Ovary (tissue), 3 donors: ENCODE results near the gene TAF1A.

Experiments
- EP300 ChIP-seq: sonication (generic); formaldehyde crosslinking; IDR thresholded peaks from one replicate; pipeline ENCODE4 v1.6.1; 2017; ENCODE audit warnings: antibody characterized with exemption
- POLR2A ChIP-seq: fragments of 450-650 bp; IDR thresholded peaks from one replicate; pipeline ENCODE4 v1.6.1; 2017; ENCODE audit warnings: antibody characterized with exemption, mild to moderate bottlenecking, moderate library complexity
- TF ChIP-seq, protein P1 (sequence below), 3 donors: fragments of 450-650 bp in 2 of 3; fragments of 200-600 bp in 1 of 3; IDR thresholded peaks; one replicate each; pipeline versions ENCODE4 v1.5.1 to v1.8.0; 2016 to 2022; ENCODE audit warnings: antibody characterized with exemption in 3 of 3, mild to moderate bottlenecking in 1 of 3
- donor health status: DM: no; HTN: no; CAD: no.

DNA sequence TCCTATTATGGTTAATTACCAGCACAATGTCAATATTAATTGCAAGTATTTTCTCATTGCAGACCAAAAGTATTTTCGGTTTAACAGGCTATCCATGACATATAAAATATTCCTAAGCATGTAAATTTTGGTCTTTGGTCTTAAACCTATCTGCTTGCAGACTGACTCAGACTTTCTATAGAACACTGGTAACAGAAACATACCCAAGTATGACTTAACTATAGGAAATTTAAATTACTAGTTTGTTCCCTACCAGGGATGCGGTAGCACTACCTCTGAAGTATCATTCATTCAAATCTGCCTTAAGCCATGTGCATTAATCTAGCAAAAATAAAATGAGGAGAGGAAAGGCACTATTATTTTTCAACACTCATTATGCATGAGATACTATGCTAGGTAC, 2.9 kb downstream of the TAF1A start:
- TF ChIP-seq, protein P1, sequence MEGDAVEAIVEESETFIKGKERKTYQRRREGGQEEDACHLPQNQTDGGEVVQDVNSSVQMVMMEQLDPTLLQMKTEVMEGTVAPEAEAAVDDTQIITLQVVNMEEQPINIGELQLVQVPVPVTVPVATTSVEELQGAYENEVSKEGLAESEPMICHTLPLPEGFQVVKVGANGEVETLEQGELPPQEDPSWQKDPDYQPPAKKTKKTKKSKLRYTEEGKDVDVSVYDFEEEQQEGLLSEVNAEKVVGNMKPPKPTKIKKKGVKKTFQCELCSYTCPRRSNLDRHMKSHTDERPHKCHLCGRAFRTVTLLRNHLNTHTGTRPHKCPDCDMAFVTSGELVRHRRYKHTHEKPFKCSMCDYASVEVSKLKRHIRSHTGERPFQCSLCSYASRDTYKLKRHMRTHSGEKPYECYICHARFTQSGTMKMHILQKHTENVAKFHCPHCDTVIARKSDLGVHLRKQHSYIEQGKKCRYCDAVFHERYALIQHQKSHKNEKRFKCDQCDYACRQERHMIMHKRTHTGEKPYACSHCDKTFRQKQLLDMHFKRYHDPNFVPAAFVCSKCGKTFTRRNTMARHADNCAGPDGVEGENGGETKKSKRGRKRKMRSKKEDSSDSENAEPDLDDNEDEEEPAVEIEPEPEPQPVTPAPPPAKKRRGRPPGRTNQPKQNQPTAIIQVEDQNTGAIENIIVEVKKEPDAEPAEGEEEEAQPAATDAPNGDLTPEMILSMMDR (IDR thresholded peaks at IDR 0.05): no peak
- TF ChIP-seq POLR2A (no peak), EP300 (no peak)
